ENCODE measurements around the gene DEFB114.
"Not testable (repeated sequence)": the region's sequence is repeated elsewhere in the genome, so short reads cannot be mapped to it uniquely, and the experiment has no call there.

DNA sequence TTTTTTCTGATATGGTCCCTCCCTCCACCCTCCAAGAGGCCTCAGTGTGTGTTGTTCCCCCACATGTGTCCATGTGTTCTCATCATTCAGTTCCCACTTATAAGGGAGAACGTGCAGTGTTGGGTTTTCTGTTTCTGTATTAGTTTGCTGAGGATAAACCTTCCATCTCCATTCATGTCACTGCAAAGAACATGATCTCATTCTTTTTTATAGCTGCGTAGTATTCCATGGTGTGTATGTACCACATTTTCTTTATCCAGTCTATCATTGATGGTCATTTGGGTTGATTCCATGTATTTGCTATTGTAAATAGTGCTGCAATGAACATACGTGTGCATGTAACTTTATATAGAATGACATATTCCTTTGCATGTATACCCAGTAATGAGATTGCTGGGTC lies 19.9 kb downstream of the DEFB114 start:
- TF ChIP-seq, protein P1, sequence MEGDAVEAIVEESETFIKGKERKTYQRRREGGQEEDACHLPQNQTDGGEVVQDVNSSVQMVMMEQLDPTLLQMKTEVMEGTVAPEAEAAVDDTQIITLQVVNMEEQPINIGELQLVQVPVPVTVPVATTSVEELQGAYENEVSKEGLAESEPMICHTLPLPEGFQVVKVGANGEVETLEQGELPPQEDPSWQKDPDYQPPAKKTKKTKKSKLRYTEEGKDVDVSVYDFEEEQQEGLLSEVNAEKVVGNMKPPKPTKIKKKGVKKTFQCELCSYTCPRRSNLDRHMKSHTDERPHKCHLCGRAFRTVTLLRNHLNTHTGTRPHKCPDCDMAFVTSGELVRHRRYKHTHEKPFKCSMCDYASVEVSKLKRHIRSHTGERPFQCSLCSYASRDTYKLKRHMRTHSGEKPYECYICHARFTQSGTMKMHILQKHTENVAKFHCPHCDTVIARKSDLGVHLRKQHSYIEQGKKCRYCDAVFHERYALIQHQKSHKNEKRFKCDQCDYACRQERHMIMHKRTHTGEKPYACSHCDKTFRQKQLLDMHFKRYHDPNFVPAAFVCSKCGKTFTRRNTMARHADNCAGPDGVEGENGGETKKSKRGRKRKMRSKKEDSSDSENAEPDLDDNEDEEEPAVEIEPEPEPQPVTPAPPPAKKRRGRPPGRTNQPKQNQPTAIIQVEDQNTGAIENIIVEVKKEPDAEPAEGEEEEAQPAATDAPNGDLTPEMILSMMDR (IDR thresholded peaks at IDR 0.05), result not testable (repeated sequence)
- not testable (repeated sequence) for TF ChIP-seq POLR2A (IDR thresholded peaks at IDR 0.05)
